HUDEP-2 (cell line): Measurements from ENCODE around the gene OR2M5.

Source experiments
- DNase-seq, 76 experiments: peaks; one replicate each; lab custom pipeline; 2025; ENCODE audit not compliant: unreplicated experiment in 76 of 76; lab: John Stamatoyannopoulos, UW

OR2M5 gene, protein sequence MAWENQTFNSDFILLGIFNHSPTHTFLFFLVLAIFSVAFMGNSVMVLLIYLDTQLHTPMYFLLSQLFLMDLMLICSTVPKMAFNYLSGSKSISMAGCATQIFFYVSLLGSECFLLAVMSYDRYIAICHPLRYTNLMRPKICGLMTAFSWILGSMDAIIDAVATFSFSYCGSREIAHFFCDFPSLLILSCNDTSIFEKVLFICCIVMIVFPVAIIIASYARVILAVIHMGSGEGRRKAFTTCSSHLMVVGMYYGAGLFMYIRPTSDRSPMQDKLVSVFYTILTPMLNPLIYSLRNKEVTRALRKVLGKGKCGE

DNA sequence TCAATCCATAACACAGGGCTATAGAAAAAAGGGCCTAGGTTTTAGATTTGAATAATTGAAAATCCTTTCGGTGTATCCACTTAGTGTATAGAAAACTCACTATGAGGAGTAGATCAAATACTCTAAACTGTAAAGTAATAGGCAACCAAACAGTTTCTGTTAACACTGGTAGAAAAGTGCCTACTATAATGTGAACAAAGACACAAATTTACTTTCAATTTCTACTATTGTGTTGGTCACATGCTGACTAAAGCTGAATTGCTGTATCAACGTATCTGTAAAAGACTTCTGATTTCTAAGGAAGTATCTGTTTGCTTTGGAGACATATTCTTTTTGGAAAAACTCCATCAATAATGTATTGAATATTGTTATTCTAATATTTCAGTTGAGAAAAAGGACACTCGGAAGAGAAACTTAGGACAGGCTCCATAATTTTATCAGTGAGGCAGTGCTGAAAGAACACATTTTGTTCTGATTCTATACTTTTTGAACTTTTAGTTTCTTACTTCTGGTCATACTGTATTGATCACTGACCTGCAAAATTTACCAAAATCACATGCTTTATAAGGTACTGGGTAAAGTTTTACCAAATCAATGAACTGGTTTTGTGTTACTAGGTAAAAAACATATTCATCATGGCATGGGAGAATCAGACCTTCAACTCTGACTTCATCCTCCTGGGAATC is at the start of gene OR2M5:
OR2M5 (plus strand) TSS at position 636 of the 686 bp plus-strand sequence; CDS start at position 636, 0 bp downstream.
- DNase-seq, result no peak

DNA sequence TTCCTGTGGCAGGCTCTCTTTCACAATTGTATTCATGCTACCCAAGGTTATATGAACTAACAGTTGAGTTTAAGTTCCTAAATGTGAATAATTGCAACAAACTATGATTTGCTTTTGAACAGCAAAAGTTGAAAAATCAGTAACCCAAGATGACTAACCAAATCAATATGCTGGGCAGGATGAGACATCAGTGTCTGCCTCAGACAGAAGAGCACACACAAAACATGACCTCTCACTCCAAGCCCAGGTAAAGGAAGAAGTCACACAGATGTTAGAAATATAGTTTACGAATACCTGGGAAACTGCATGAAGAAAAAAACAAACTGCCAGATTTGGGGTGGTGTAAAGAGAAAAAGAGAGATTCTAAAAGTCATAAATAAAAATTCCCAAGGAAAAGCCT is 46.4 kb upstream of the OR2M5 start:
- DNase-seq, result no peak

GRCh38 chr1:248102847-248103246 is 42.1 kb upstream of the OR2M5 start:
- no peak for DNase-seq

GRCh38 chr1:248111157-248111556 is 33.8 kb upstream of the OR2M5 start:
- no peak for DNase-seq

DNA sequence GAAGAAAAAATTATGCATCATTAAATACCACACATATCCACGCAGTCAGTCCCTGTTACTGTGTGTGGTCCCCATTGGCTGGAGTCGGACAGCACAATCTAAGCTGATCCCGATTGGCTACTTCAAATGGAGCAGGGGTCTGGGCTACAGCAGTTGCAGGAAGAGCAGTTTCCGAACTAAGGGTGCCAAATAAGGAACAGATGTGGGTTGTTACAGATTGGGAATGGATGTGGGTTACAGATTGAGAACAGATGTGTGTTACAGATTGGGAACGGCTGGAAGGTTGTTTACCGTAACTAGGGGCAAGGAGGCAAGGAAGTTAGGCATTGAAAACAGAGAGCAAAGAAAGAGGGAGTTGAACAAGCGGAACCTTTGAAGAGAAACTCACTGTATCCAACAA is 30.1 kb upstream of the OR2M5 start:
- no peak for DNase-seq

- DNase-seq, result no peak
These were observed 17.3 kb upstream of the OR2M5 start for GRCh38 chr1:248127653-248128052.

DNA sequence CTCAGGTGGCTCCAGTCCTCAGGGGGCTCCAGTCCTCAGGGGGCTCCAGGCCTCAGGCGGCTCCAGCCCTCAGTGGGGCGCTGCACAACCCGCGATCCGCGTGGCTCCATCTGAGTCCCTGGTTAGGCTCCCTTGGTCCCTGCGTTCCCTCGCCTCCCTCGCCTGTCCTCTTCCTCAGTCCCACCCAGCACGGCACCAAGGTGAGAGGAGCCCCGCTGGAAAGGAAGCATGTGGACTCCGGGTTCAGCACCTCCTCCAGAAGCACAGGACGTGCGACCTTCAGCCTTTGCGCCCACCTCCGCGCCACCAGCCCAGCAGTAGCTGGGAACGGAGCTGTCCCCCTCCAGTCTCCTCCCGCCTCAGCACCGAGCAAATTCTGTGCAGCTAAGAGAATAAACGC is 8.1 kb upstream of the OR2M5 start:
- no peak for DNase-seq

DNA sequence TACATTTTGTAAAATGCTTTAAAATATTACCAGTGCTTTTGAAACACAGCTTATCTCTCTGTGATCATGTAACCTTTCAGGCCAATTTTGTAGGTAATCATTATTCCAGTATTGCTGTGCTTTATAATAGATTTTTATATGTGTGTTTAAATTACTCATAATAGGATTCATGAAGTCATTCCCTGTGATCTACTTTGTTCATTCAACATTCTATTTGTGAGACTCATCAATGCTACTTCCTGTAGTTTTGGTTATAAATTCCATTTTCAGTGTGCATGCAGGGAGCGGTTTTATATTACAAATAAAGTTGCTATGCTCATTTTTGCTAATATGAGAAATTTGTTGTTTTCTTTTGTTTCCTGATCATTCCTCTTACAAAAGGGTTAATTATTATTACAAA is 4.1 kb upstream of the OR2M5 start:
- DNase-seq, result no peak

GRCh38 chr1:248143311-248143710 is 1.6 kb upstream of the OR2M5 start:
- DNase-seq, result no peak

GRCh38 chr1:248152056-248152827 is 7.3 kb downstream of the OR2M5 start:
- DNase-seq, result no peak

GRCh38 chr1:248155927-248156326 is 11.0 kb downstream of the OR2M5 start:
- no peak for DNase-seq

GRCh38 chr1:248158758-248159157 is 13.8 kb downstream of the OR2M5 start:
- no peak for DNase-seq

DNA sequence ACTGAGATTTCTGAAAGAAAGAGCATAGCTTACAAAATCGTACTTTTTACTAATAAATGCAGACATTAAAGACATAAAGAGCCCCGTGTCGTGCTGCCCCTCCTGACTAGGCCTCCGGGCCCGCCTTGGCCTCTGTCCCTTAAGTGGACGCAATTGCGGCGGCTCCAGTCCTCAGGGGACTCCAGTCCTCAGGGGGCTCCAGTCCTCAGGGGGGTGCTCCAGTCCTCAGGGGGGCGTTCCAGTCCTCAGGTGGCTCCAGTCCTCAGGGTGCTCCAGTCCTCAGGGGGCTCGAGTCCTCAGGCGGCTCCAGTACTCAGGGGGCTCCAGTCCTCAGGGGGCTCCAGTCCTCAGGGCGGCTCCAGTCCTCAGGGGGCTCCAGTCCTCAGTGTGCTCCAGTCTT is 19.1 kb downstream of the OR2M5 start:
- no peak for DNase-seq

DNA sequence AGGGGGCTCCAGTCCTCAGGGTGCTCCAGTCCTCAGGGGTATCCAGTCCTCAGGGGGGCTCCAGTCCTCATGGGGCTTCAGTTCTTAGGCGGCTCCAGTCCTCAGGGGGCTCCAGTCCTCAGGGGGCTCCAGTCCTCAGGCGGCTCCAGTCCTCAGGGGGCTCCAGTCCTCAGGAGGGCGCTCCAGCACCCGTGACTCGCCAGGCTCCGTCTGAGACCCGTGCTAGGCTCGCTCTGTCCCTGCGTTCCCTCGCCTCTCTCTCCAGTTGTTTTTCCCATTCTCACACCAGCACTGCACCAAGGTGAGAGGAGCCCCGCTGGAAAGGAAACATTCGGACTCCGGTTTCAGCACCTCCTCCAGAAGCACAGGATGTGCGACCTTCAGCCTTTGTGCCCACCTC is 20.2 kb downstream of the OR2M5 start:
- no peak for DNase-seq

DNA sequence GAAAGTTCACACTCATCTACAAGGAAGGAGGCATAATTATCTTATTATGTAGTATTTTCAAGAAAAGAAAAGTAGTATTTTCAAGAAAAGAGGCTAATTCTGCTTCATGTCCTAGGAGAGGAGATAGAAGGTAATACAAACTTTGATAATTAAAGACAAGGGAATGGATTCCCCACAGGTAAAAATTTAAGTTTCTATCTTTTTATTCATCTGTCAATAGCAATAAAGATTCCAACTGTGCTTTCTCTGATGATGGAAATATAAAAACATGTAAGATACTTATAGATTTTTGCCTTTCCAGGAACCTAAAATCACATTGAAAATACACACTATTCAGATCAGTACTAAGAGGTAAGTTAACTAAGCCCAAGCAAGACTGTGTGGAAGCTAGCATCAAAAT is 29.6 kb downstream of the OR2M5 start, which contains the start of gene OR2M2:
OR2M2 (plus strand) TSS at position 301 of the 400 bp plus-strand sequence. CDS start 5,165 bp downstream, outside the sequence.
- no peak for DNase-seq

DNA sequence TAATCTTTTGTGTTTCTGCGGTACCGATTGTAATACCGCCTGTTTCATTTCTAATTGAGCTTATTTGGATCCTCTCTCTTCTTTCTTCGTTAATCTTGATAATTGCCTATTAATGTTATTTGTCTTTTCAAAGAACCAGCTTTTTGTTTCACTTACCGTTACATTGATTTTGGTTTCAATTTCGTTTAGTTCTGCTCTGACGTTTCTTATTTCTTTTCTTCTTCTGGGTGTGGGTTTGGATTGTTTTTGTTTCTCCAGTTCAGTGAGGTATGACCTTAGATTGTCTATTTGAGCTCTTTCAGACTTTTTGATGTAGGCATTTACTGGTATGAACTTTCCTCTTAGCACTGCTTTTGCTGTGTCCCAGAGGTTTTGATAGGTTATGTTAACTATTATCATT is 39.0 kb downstream of the OR2M5 start:
- DNase-seq, result no peak

- no peak for DNase-seq
These were observed 42.4 kb downstream of the OR2M5 start for GRCh38 chr1:248187363-248187762.

- DNase-seq, result no peak
These were observed 44.1 kb downstream of the OR2M5 start for GRCh38 chr1:248189026-248189425.

DNA sequence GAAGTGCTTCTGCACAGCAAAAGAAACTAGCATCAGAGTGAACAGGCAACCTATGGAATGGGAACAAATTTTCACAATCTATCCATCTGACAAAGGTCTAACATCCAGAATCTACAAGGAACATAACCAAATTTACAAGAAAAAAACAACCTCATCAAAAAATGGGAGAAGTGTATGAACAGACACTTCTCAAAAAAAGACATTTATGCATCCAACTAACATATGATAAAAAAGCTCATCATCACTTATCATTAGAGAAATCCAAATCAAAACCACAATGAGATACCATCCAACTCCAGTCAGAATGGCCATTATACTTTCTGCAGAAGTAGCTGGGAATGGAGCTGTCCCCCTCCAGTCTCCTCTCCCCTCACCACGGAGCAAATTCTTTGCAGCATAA is 49.2 kb downstream of the OR2M5 start:
- no peak for DNase-seq
